GM13976 (cell line): ENCODE results near the gene PITX1.

ENCODE experiments used
- DNase-seq: peaks from one replicate; pipeline ENCODE4 v3.0.0; 2012; ENCODE audit warnings: low spot score
- CTCF ChIP-seq: IDR thresholded peaks from 2 replicates; pipeline ENCODE4 v1.5.1; 2012; ENCODE audit warnings: borderline replicate concordance, mild to moderate bottlenecking; ENCODE audit not compliant: insufficient read depth; ENCODE audit errors: extremely low read depth, missing control alignments, control extremely low read depth
- in situ Hi-C: fragments of 300-500 bp; cut with MboI; formaldehyde crosslinking; loops from one replicate; pipeline ENCODE4 v1.12.0; 2022; ENCODE audit warnings: low sequenced_read_pairs, mixed read lengths, inconsistent platforms; ENCODE audit not compliant: unreplicated experiment

PITX1 gene

GRCh38 chr5:135051399-135051798 is 17.4 kb upstream of the PITX1 start:
- TF ChIP-seq CTCF, result no peak
- no peak for DNase-seq
- in situ Hi-C loops, result no loop called here

- no peak for DNase-seq
- no peak for TF ChIP-seq CTCF
- in situ Hi-C loops, result no loop called here
Observed at GRCh38 chr5:135050244-135050767, 16.3 kb upstream of the PITX1 start.

GRCh38 chr5:135048930-135049329 is 14.9 kb upstream of the PITX1 start:
- TF ChIP-seq CTCF, result no peak
- in situ Hi-C loops, result no loop called here
- no peak for DNase-seq

- in situ Hi-C loops, result no loop called here
- no peak for TF ChIP-seq CTCF
- no peak for DNase-seq
Observed at GRCh38 chr5:135048286-135048685, 14.3 kb upstream of the PITX1 start.

- DNase-seq, result no peak
- in situ Hi-C loops, result no loop called here
- no peak for TF ChIP-seq CTCF
Observed at GRCh38 chr5:135047347-135047695, 13.3 kb upstream of the PITX1 start.

- in situ Hi-C loops, result no loop called here
- no peak for TF ChIP-seq CTCF
- no peak for DNase-seq
Observed at GRCh38 chr5:135046661-135047346, 12.8 kb upstream of the PITX1 start.
